IMR-90 (cell line): ENCODE measurements around the gene INCA1. TPM values are rescaled to one million over a fixed set of nuclear protein-coding genes. Genes with fewer than 3 reads are reported as not detected.

Experiments used
- ATAC-seq: fragments of 200-7000 bp; cut with Tn5 transposase; 2 replicates; pipeline ENCODE4 v1.9.1; 2020; ENCODE audit warnings: low read depth, mild to moderate bottlenecking, moderate library complexity
- BruUV-seq: library from RNA; stranded (reverse); fragments of 400-500 nt; replicated peaks from 2 replicates; lab custom pipeline; 2021; lab: Mats Ljungman, UMichigan
- CTCF ChIA-PET: fragments of 300-600 bp; formaldehyde crosslinking; extraction: SDS; loops from one replicate; lab custom pipeline; 2021; ENCODE audit warnings: antibody characterized with exemption; lab: Yijun Ruan, JAX
- POLR2A ChIA-PET: fragments of 300-600 bp; sonication (Branson Sonifier 250); formaldehyde crosslinking; loops from one replicate; lab custom pipeline; 2022; ENCODE audit warnings: antibody characterized with exemption; ENCODE audit not compliant: unreplicated experiment; lab: Charles Lee
- DNase-seq: peaks from one replicate; pipeline ENCODE4 v3.0.0; 2013
- H2AFZ ChIP-seq: replicated peaks from 2 replicates; pipeline ENCODE3; 2013; ENCODE audit warnings: low read length, mild to moderate bottlenecking; ENCODE audit not compliant: poor library complexity
- H2AK5ac ChIP-seq: 2 replicates; pipeline ENCODE4 v1.6.1; 2013; ENCODE audit warnings: low read depth, low read length, inconsistent platforms
- H2AK9ac ChIP-seq: replicated peaks from 2 replicates; pipeline ENCODE3; 2013; ENCODE audit warnings: mild to moderate bottlenecking, low read depth, low read length, moderate library complexity; ENCODE audit not compliant: poor library complexity
- H2BK120ac ChIP-seq: 2 replicates; pipeline ENCODE4 v1.6.1; 2013; ENCODE audit warnings: low read depth, low read length, inconsistent platforms
- H2BK15ac ChIP-seq: 3 replicates; pipeline ENCODE4 v1.6.1; 2013; ENCODE audit warnings: low read depth, low read length, inconsistent platforms
- H2BK20ac ChIP-seq: 2 replicates; pipeline ENCODE4 v1.6.1; 2013; ENCODE audit warnings: low read depth, mild to moderate bottlenecking, inconsistent platforms, low read length, moderate library complexity
- H2BK5ac ChIP-seq: 2 replicates; pipeline ENCODE4 v1.6.1; 2013; ENCODE audit warnings: mild to moderate bottlenecking, low read depth, low read length, inconsistent platforms; ENCODE audit not compliant: poor library complexity, severe bottlenecking
- H3K14ac ChIP-seq: replicated peaks from 2 replicates; pipeline ENCODE4 v1.6.1; 2013; ENCODE audit warnings: low read depth, low read length, inconsistent platforms
- H3K18ac ChIP-seq: 2 replicates; pipeline ENCODE4 v1.6.1; 2013; ENCODE audit warnings: low read depth, low read length, control low read depth
- H3K23ac ChIP-seq: 2 replicates; pipeline ENCODE4 v1.6.1; 2013; ENCODE audit warnings: low read depth, low read length, inconsistent platforms
- H3K27ac ChIP-seq: 2 replicates; pipeline ENCODE4 v1.5.1; 2013; ENCODE audit warnings: mild to moderate bottlenecking, control low read depth, low read length; ENCODE audit not compliant: insufficient read depth
- H3K27me3 ChIP-seq: 2 replicates; pipeline ENCODE4 v1.6.1; 2013; ENCODE audit warnings: low read length; ENCODE audit not compliant: control insufficient read depth, insufficient read depth
- H3K36me3 ChIP-seq: 2 replicates; pipeline ENCODE4 v1.6.1; 2013; ENCODE audit warnings: low read length, mixed read lengths; ENCODE audit not compliant: control insufficient read depth, insufficient read depth
- H3K4ac ChIP-seq: 2 replicates; pipeline ENCODE4 v1.6.1; 2013; ENCODE audit warnings: low read depth, low read length, inconsistent platforms
- H3K4me1 ChIP-seq: 2 replicates; pipeline ENCODE4 v1.6.1; 2013; ENCODE audit warnings: low read length, mixed read lengths; ENCODE audit not compliant: control insufficient read depth, insufficient read depth
- H3K4me2 ChIP-seq: 2 replicates; pipeline ENCODE4 v1.6.1; 2013; ENCODE audit warnings: low read depth, mild to moderate bottlenecking, control low read depth, low read length, moderate library complexity
- H3K4me3 ChIP-seq: 2 replicates; pipeline ENCODE4 v1.5.1; 2013; ENCODE audit warnings: low read depth, mild to moderate bottlenecking, control low read depth, low read length, moderate library complexity; ENCODE audit not compliant: insufficient read depth
- H3K56ac ChIP-seq: 2 replicates; pipeline ENCODE4 v1.6.1; 2013; ENCODE audit warnings: low read length, inconsistent platforms; ENCODE audit not compliant: insufficient read depth; ENCODE audit errors: extremely low read depth
- H3K79me1 ChIP-seq, 2 experiments: 2 replicates each; pipeline ENCODE4 v1.6.1; 2013; ENCODE audit warnings: low read length in 2 of 2, inconsistent platforms in 1 of 2, low read depth in 1 of 2
- H3K9ac ChIP-seq: 2 replicates; pipeline ENCODE4 v1.6.1; 2013; ENCODE audit warnings: low read depth, low read length, control low read depth
- H3K9me1 ChIP-seq: 2 replicates; pipeline ENCODE4 v1.6.1; 2013; ENCODE audit warnings: low read length, inconsistent platforms; ENCODE audit not compliant: insufficient read depth
- H3K9me3 ChIP-seq: 2 replicates; pipeline ENCODE4 v1.6.1; 2013; ENCODE audit warnings: low read length; ENCODE audit not compliant: control insufficient read depth, insufficient read depth
- H4K20me1 ChIP-seq: 2 replicates; pipeline ENCODE4 v1.6.1; 2013; ENCODE audit warnings: low read length, inconsistent platforms; ENCODE audit not compliant: insufficient read depth
- H4K5ac ChIP-seq: 2 replicates; pipeline ENCODE4 v1.6.1; 2013; ENCODE audit warnings: mild to moderate bottlenecking, low read depth, low read length, control low read depth
- H4K8ac ChIP-seq, 2 experiments: 2 replicates each; pipeline ENCODE4 v1.6.1; 2013; ENCODE audit warnings: low read depth in 2 of 2, low read length in 2 of 2, control low read depth in 1 of 2, inconsistent platforms in 1 of 2
- H4K91ac ChIP-seq: 2 replicates; pipeline ENCODE4 v1.6.1; 2013; ENCODE audit warnings: low read depth, low read length, inconsistent platforms; ENCODE audit not compliant: insufficient read depth
- NFE2L2 ChIP-seq: fragments of 150-350 bp; IDR thresholded peaks from 2 replicates; pipeline ENCODE4 v1.6.1; 2016; ENCODE audit warnings: low read depth, mild to moderate bottlenecking, low read length
- POLR2A ChIP-seq: IDR thresholded peaks from 2 replicates; pipeline ENCODE4 v1.6.1; 2012; ENCODE audit warnings: mild to moderate bottlenecking, low read depth, low read length
- RCOR1 ChIP-seq: IDR thresholded peaks from 2 replicates; pipeline ENCODE4 v1.6.1; 2012; ENCODE audit warnings: mild to moderate bottlenecking, low read length, improper control_type of control experiment; ENCODE audit not compliant: insufficient replicate concordance
- USF2 ChIP-seq: fragments of 150-350 bp; IDR thresholded peaks from 2 replicates; pipeline ENCODE4 v1.6.1; 2017; ENCODE audit warnings: mild to moderate bottlenecking, antibody characterized with exemption, low read length, low read depth
- WGBS, 2 experiments: methylation state at CpG; one replicate each; pipeline versions ENCODE4 v1.1.5 to v1.1.7; 2013; ENCODE audit warnings: missing lambda C conversion rate in 2 of 2; ENCODE audit not compliant: insufficient read length in 1 of 2; ENCODE audit errors: extremely low coverage in 2 of 2; 5-methylcytosine and 5-hydroxymethylcytosine counted together
- dilution Hi-C: fragments of 300-500 bp; cut with HindIII; formaldehyde crosslinking; loops from one replicate; pipeline ENCODE4 v1.14.3; 2018; ENCODE audit warnings: low sequenced_read_pairs; ENCODE audit not compliant: unreplicated experiment
- in situ Hi-C: fragments of 300-500 bp; cut with MboI; formaldehyde crosslinking; loops from 3 replicates; pipeline ENCODE4 v1.14.3; 2019; ENCODE audit warnings: low sequenced_read_pairs, inconsistent platforms, mixed read lengths
- intact Hi-C: fragments of 100-400 bp; cut with micrococcal nuclease; formaldehyde crosslinking; loops from 2 replicates; pipeline ENCODE4 v1.10.0; 2022
- microRNA-seq, 2 experiments: library from miRNA; stranded (forward) in 1 of 2; unstranded in 1 of 2; fragments of 10-50 nt in 1 of 2; fragments of <30 nt in 1 of 2; gene quantifications in 1 of 2; microRNA quantifications in 1 of 2; one replicate each; pipeline versions ENCODE3 to v1.1.0; 2013 to 2020; ENCODE audit not compliant: insufficient read depth in 1 of 2, insufficient read length in 1 of 2, unreplicated experiment in 1 of 2
- polyA plus RNA-seq, 3 experiments: library from polyadenylated mRNA; depleted of rRNA; stranded (reverse); fragments of >200 nt; gene quantifications; 2 replicates each; pipeline ENCODE4 v1.2.3, GENCODE V29; 2012; ENCODE audit warnings: low replicate concordance in 1 of 3
- small RNA-seq, 5 experiments: library from RNA; depleted of rRNA; stranded (forward); fragments of <200 nt; gene quantifications; one replicate each; pipeline ENCODE3, GENCODE V24; 2012
- total RNA-seq: library from RNA; depleted of rRNA; stranded (reverse); fragments of >200 nt; gene quantifications from 2 replicates; pipeline ENCODE4 v1.2.3, GENCODE V29; 2012; rRNA removed

The INCA1 gene
- total and polyA plus RNA-seq, 2 of the 4 experiments (the other 2 are of a cell fraction) = 0.18 to 0.51 TPM

DNA sequence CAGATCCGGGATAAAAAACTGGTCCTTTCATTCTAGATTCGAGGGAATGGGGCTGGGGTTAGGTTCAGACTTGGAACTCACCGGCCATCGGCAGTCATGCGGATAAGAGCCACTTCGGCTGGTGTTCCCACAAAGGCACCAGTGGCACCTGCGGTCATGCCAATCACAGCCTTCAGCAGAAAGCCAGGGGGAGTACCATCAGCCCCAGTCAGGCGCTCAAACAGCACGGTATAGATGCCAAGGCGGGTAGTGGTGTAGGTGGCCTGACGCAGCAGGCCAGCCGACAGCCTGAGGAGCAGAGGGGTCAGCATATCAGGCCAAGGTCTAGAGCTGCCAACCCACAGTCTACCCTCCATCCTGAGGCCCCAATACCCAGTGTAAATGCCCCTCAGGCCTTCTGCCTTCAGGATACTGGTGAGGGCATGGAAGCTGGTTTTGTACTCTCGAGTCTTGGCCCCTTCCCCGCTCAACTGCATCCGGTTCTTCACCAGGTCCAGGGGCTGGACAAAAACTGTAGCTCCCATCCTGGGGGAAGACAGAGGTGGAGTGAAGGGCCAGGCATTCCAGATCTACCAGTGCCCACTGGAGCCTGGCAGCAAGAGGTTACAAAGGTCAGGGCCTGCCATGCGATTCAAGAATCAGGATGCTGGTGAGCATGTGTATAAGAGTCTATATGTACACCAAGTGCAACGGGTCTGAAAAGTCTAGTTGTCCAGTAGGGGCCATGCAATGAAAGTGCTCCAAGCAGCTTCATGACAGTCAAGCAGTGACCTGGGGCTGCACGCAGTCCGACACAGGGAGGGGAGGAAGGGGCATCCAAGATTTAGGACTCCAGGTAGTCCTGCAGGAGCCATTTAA lies 58.4 kb downstream of the INCA1 start:
- H3K4ac ChIP-seq = peak overlapping the region; percentile 82
- ChIA-PET POLR2A (interaction anchor here (2.0 kb wide), 1 partner anchor 27 kb away, joined by 14 read pairs; the partner anchor contains the start of gene SPAG7), CTCF (interaction anchor here (0.5 to 1.6 kb wide), 3 partner anchors 28 to 524 kb away, joined by 3 read pairs; partner anchors contain the start of gene SPAG7)
- BruUV-seq = no TSS peak
- H3K4me2 ChIP-seq = peak overlapping the region; percentile 94
- no peak overlapping the region for H4K5ac ChIP-seq
- no peak overlapping the region for H2BK20ac ChIP-seq
- no peak for ATAC-seq
- H2AFZ ChIP-seq = peak overlapping the region; percentile 89
- peak overlapping the region; percentile 51; the same call in 1 of the 2 replicates for H4K91ac ChIP-seq
- peak overlapping the region; percentile 5 for H2BK5ac ChIP-seq
- no peak for DNase-seq
- peaks cover 17 to 50% of the 10 kb centered on the region in 2 experiments; a peak in 3 of 4 replicates for H3K79me1 ChIP-seq
- no peaks in the 10 kb centered on the region for H3K9me3 ChIP-seq
- H3K9ac ChIP-seq = peak overlapping the region; percentile 81
- in situ Hi-C loops (no loop called here), dilution Hi-C loops (no loop called here), intact Hi-C loops (no loop called here)
- peak overlapping the region; percentile 68 for H3K4me3 ChIP-seq
- peak overlapping the region; percentile 69 for H3K56ac ChIP-seq
- WGBS, 2 experiments = 56% methylated on average over 8 of the region's 19 CpGs; no CpG with 5 or more reads in 1 of the 2 experiments
- H3K4me1 ChIP-seq = peaks cover 14% of the 10 kb centered on the region
- peak overlapping the region; percentile 97 for H2AK9ac ChIP-seq
- no peak overlapping the region for H2BK15ac ChIP-seq
- H3K36me3 ChIP-seq = peaks cover 33% of the 10 kb centered on the region
- TF ChIP-seq USF2 (no peak), POLR2A (no peak), NFE2L2 (no peak), RCOR1 (no peak)
- peak overlapping the region; percentile 1 to 71; a peak in 2 of 4 replicates for H4K8ac ChIP-seq
- peak overlapping the region; percentile 86 for H3K14ac ChIP-seq
- H3K9me1 ChIP-seq = peaks cover 12% of the 10 kb centered on the region
- H2AK5ac ChIP-seq = peak overlapping the region; percentile 81
- no peak overlapping the region for H2BK120ac ChIP-seq
- no peaks in the 10 kb centered on the region for H3K27me3 ChIP-seq
- H3K18ac ChIP-seq = no peak overlapping the region
- H3K27ac ChIP-seq = peak overlapping the region; percentile 71
- H4K20me1 ChIP-seq = peaks cover 27% of the 10 kb centered on the region; the same call in 1 of the 2 replicates
- H3K23ac ChIP-seq = peak overlapping the region; percentile 99

Small RNA genes lying within 50 kb of the gene (microRNA-seq; reads per million reads assigned to microRNA genes)
- gene MIR6864 = 0 reads per million in 2 experiments
- gene MIR6865 = 0 to 0.37 reads per million in 2 experiments

Small RNA genes lying within 50 kb of the gene (small RNA-seq; reads per million reads assigned to genes)
- gene MIR6864 (0 reads per million in 5 experiments), gene MIR6865 (0 to 0.46 (median 0) reads per million in 5 experiments)

Other genes with a start within 250 kb of the INCA1 start
- not detected in 2 replicates for gene TM4SF5, start 225.6 kb downstream of the INCA1 start, total RNA-seq
- gene TM4SF5, start 225.6 kb downstream of the INCA1 start, polyA plus RNA-seq (2012; rRNA removed) = not detected in 2 replicates
- gene VMO1, start 211.2 kb downstream of the INCA1 start, total RNA-seq = not detected in 2 replicates
- gene VMO1, start 211.2 kb downstream of the INCA1 start, polyA plus RNA-seq (2012; rRNA removed) = 0.14 TPM in 1 of 2 replicates, not detected in the other
- not detected in 2 replicates for gene GLTPD2, start 208.6 kb downstream of the INCA1 start, total RNA-seq
- not detected in 2 replicates for gene GLTPD2, start 208.6 kb downstream of the INCA1 start, polyA plus RNA-seq (2012; rRNA removed)
- gene PSMB6, start 201.4 kb downstream of the INCA1 start, total RNA-seq = 217 and 244 TPM in 2 replicates
- 254 and 291 TPM in 2 replicates for gene PSMB6, start 201.4 kb downstream of the INCA1 start, polyA plus RNA-seq (2012; rRNA removed)
- 9.4 and 12.5 TPM in 2 replicates for gene PLD2, start 190.4 kb downstream of the INCA1 start, total RNA-seq
- 28.0 and 28.8 TPM in 2 replicates for gene PLD2, start 190.4 kb downstream of the INCA1 start, polyA plus RNA-seq (2012; rRNA removed)
- 12.2 and 12.8 TPM in 2 replicates for gene MINK1, start 164.2 kb downstream of the INCA1 start, total RNA-seq
- 40.9 and 41.3 TPM in 2 replicates for gene MINK1, start 164.2 kb downstream of the INCA1 start, polyA plus RNA-seq (2012; rRNA removed)
- 0.54 and 0.56 TPM in 2 replicates for gene C17orf107, start 98.0 kb downstream of the INCA1 start, total RNA-seq
- 0.82 and 1.3 TPM in 2 replicates for gene C17orf107, start 98.0 kb downstream of the INCA1 start, polyA plus RNA-seq (2012; rRNA removed)
- under 0.01 TPM in 2 replicates for gene CHRNE, start 94.4 kb downstream of the INCA1 start, total RNA-seq
- gene CHRNE, start 94.4 kb downstream of the INCA1 start, polyA plus RNA-seq (2012; rRNA removed) = 0.21 and 0.24 TPM in 2 replicates
- not detected in 2 replicates for gene GP1BA, start 65.2 kb downstream of the INCA1 start, total RNA-seq
- not detected in 2 replicates for gene GP1BA, start 65.2 kb downstream of the INCA1 start, polyA plus RNA-seq (2012; rRNA removed)
- gene SLC25A11, start 57.5 kb downstream of the INCA1 start, total RNA-seq = 30.8 and 35.0 TPM in 2 replicates
- 62.2 and 68.2 TPM in 2 replicates for gene SLC25A11, start 57.5 kb downstream of the INCA1 start, polyA plus RNA-seq (2012; rRNA removed)
- 13.1 and 13.3 TPM in 2 replicates for gene RNF167, start 57.3 kb downstream of the INCA1 start, total RNA-seq
- 79.5 and 83.6 TPM in 2 replicates for gene RNF167, start 57.3 kb downstream of the INCA1 start, polyA plus RNA-seq (2012; rRNA removed)
- gene PFN1, start 49.0 kb downstream of the INCA1 start, total RNA-seq = 348 and 432 TPM in 2 replicates
- 1,671 and 2,152 TPM in 2 replicates for gene PFN1, start 49.0 kb downstream of the INCA1 start, polyA plus RNA-seq (2012; rRNA removed)
- 1.4 TPM in 2 replicates for gene ENO3, start 46.4 kb downstream of the INCA1 start, total RNA-seq
- gene ENO3, start 46.4 kb downstream of the INCA1 start, polyA plus RNA-seq (2012; rRNA removed) = 4.2 and 5.1 TPM in 2 replicates
- gene SPAG7, start 29.7 kb downstream of the INCA1 start, total RNA-seq = 50.2 and 52.2 TPM in 2 replicates
- gene SPAG7, start 29.7 kb downstream of the INCA1 start, polyA plus RNA-seq (2012; rRNA removed) = 108 and 115 TPM in 2 replicates
- 1.4 TPM in 2 replicates for gene CAMTA2, start 9.8 kb downstream of the INCA1 start, total RNA-seq
- 54.7 and 59.7 TPM in 2 replicates for gene CAMTA2, start 9.8 kb downstream of the INCA1 start, polyA plus RNA-seq (2012; rRNA removed)
- 27.4 and 28.6 TPM in 2 replicates for gene KIF1C, start 428 bp upstream of the INCA1 start, total RNA-seq
- gene KIF1C, start 428 bp upstream of the INCA1 start, polyA plus RNA-seq (2012; rRNA removed) = 28.7 and 31.6 TPM in 2 replicates
- gene SLC52A1, start 37.9 kb upstream of the INCA1 start, total RNA-seq = not detected in 2 replicates
- not detected in 2 replicates for gene SLC52A1, start 37.9 kb upstream of the INCA1 start, polyA plus RNA-seq (2012; rRNA removed)
- gene ZFP3, start 80.9 kb upstream of the INCA1 start, total RNA-seq = 0.54 and 0.83 TPM in 2 replicates
- gene ZFP3, start 80.9 kb upstream of the INCA1 start, polyA plus RNA-seq (2012; rRNA removed) = 0.60 and 0.75 TPM in 2 replicates
- gene ZNF232, start 114.4 kb upstream of the INCA1 start, total RNA-seq = 6.4 and 6.5 TPM in 2 replicates
- gene ZNF232, start 114.4 kb upstream of the INCA1 start, polyA plus RNA-seq (2012; rRNA removed) = 3.2 and 4.0 TPM in 2 replicates
- not detected in 2 replicates for gene USP6, start 118.5 kb upstream of the INCA1 start, total RNA-seq
- gene USP6, start 118.5 kb upstream of the INCA1 start, polyA plus RNA-seq (2012; rRNA removed) = 0.01 and 0.02 TPM in 2 replicates
- gene ZNF594, start 194.3 kb upstream of the INCA1 start, total RNA-seq = 7.2 and 8.1 TPM in 2 replicates
- gene ZNF594, start 194.3 kb upstream of the INCA1 start, polyA plus RNA-seq (2012; rRNA removed) = 2.0 and 2.5 TPM in 2 replicates
- not detected in 2 replicates for gene SCIMP, start 237.3 kb upstream of the INCA1 start, total RNA-seq
- gene SCIMP, start 237.3 kb upstream of the INCA1 start, polyA plus RNA-seq (2012; rRNA removed) = not detected in 2 replicates